HG03342 (cell line): ENCODE measurements around the gene FAM118B.
"Not testable (repeated sequence)": the region's sequence is repeated elsewhere in the genome, so short reads cannot be mapped to it uniquely, and the experiment has no call there.

ENCODE experiments used
- ATAC-seq: cut with Tn5 transposase; IDR thresholded peaks from one replicate; pipeline ENCODE4 v1.9.1; 2021; ENCODE audit warnings: mild to moderate bottlenecking, moderate library complexity; ENCODE audit not compliant: unreplicated experiment

FAM118B gene

GRCh38 chr11:126216526-126217305 is 5.1 kb downstream of the FAM118B start:
- no peak for ATAC-seq

DNA sequence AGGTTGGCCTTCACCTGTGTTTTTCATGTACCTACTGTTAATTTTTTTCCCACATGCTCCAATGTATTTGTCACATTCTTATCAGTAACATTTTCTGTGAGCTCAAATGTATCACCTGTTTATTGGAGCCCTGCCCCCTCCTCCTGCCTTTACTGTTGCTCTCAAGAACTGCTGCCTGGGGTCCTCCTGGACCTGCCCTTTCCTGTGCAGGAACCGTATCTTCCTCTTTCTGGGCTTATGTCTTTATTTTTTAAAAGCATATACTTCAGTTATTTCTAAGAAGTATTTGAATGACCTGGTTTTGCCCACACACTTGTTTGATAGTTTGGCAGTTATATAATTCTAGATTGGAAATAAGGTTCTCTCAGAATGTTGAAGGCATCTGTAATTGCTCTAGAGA is 5.9 kb downstream of the FAM118B start:
- no peak for ATAC-seq

- ATAC-seq = no peak
Observed at GRCh38 chr11:126219547-126219946, 8.0 kb downstream of the FAM118B start.

DNA sequence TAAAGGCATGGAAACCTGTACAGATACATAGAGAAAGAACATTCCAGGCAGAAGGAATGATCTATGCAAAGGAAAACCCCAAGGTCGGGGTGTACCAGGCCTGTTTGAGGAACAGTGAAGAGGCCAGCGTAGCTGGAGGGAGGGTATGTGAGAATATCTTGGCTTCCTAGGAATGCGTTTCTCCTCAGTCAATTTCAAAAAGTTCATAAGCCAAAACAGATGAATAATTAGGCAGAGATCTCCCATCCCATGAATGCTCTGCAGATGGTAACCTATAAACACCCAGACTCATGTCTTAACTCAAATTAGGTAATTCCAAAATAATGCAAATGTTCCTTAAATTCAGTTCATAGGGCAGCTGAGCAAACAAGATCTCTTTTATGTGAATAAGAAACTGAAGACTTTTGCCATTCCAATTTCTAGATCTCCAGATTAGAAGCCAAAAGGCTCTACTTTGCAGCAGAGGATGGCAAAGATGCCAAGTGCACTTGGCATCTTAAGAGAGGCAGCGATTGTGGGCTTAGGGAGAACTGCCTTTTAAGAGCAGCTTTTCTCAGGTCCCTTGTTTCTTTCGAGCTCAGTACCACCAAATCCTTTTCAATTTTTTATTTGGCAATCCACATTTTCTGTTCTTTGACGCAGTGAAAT is 13.2 kb downstream of the FAM118B start:
- ATAC-seq = no peak

DNA sequence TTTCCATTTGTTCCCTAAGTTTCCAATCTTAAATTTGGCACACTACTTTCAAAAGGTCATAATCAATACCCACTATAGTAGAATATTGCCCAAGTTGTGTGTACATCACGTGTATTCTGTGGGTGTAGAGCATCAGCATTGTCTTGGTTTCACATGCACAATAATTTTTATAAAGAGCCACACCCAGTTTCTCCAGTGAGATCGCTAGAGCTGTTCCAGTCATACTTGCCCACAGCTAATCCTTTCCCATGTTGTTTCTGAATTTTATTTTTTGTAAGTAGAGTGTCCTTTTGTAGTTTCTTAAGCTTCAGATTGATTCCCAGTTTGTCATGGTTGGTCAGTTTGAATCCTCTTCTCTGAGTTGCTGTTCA is 13.7 kb downstream of the FAM118B start:
- ATAC-seq = no peak

GRCh38 chr11:126226334-126227084 is 14.9 kb downstream of the FAM118B start:
- no peak for ATAC-seq

DNA sequence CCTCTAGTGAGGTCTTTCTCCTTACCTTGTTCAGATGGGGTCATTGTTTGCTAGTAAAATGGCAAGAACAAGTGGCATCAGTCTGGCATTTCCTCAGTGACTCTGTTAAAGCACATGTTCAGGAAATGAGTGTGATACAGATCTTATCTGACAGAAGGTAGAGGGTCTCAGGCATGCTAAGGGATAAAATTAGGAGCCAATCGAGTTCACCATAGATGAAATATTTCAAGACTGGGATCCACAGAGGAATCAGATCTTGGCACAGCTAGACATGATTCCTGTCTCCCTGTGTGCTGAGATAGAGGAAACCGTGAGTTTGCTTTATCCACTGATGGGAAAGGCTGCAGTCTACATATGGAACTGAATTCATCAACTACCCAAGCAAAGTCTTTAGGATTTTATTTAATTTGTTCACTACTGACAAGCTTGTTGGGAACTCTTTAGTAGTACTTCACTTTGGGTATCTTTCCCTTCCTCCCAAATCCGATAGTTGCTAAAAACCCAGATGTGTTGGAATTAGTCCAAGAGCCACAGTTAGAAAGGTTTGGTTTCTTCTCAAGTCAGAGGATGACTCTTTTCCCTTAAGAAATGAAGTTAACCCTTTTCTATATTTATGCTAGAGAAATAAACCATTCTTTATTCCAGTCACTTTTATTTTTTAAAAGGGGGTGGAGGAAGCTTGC is 18.4 kb downstream of the FAM118B start:
- no peak for ATAC-seq

- no peak for ATAC-seq
Observed at GRCh38 chr11:126231725-126232459, 20.3 kb downstream of the FAM118B start.

DNA sequence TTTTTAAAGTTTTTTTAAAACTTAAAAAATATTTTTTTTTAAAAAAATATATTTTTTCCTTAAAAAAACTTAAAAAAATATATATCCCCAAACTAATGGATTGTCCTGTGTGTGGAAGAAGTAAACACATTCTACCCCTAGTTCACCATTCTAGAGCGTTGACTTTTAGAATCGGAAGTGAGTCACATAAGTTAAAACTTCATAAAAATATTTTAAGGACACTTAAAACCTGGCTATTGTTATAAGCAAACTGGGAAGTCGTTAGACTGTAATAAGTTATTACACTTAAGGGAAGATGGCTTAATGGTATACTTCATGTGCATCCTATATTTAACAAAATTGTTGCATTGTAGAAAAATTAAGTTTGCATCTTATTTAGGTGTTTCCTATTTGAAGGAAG is 21.1 kb downstream of the FAM118B start:
- no peak for ATAC-seq

GRCh38 chr11:126233391-126233790 is 21.8 kb downstream of the FAM118B start:
- ATAC-seq = no peak

- ATAC-seq = no peak
Observed at GRCh38 chr11:126246636-126247035, 35.1 kb downstream of the FAM118B start.

DNA sequence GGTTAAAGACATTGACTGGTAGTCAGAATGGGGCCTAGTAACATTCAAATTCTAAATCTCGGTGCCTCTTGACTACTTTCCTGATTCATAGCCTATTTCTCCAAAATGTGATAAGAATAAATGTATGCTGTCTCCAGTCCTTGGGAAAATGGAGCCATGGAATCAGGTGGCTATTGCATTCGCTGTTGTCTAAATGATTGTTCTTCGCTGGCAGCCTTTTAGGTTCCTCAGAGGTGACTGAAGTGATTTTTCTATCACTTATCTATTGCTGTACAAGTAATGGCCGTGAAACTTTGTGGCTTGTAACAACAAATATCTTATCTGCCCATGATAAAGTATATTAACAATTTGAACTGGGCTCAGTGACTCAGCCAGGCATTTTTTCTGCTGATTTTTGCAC is 41.7 kb downstream of the FAM118B start:
- ATAC-seq = no peak

GRCh38 chr11:126254819-126255218 is 43.2 kb downstream of the FAM118B start:
- no peak for ATAC-seq

- ATAC-seq = not testable (repeated sequence)
Observed at GRCh38 chr11:126255507-126255906, 43.9 kb downstream of the FAM118B start.

DNA sequence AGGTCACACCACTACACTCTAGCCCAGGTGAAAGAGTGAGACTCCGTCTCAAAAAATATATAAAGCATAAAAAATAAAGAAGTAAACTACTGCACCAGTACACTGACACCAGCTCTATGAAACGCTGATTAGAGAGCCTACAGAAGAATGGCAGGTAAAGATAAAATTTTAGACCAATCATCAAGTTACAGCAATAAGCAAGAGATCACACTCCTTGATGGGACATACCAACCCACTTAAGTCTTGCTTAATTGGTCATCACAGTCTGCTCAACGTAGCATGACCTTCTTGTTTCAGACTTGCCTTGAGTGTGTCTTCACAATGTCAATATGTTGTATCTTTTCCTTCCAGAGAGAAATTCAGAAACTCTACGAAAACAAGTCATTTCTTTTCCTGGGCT is 44.6 kb downstream of the FAM118B start:
- no peak for ATAC-seq

GRCh38 chr11:126257144-126257543 is 45.6 kb downstream of the FAM118B start:
- no peak for ATAC-seq

GRCh38 chr11:126257764-126258163 is 46.2 kb downstream of the FAM118B start:
- ATAC-seq = no peak

GRCh38 chr11:126262216-126262615 is 50.6 kb downstream of the FAM118B start:
- no peak for ATAC-seq

DNA sequence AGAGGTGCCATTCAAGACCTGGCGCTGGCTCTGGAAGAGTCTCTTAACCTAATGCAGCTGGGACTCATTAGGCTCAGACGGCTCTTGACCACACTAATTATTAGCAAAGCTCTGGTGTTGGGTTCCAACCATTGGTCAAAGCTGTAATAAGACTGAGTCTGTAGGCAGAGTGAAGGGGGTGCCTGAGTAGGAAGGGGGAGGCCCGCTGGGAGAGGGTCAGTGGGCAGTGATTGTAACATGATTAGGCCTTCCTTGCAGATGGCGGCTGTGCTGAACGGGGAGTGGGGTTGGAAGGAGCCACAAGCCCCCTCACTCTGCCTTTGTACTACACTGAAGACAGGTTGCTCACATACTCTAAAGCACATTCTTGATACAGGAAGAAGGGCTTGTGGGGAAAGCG is 51.9 kb downstream of the FAM118B start:
- no peak for ATAC-seq

DNA sequence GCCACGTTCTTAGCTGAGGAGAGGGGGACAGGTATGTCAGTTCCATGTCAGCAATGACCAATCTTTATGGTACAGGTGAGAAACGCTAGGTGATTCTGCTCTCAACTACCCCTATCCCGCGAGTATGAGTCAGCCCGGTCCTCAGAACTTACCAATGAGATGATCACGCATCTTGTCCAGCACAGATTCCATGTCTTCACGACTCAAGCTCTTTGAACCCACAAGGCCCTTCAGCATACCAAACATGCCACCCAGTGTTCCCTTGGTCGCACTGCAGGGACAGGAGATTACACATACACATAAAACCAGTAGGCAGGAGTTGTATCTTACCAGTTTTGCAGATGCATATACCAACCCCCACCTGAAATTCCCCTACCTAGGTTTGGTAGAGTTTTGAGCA is 54.2 kb downstream of the FAM118B start:
- no peak for ATAC-seq

- no peak for ATAC-seq
Observed at GRCh38 chr11:126267650-126268049, 56.1 kb downstream of the FAM118B start.
